Neural crest cell (in vitro differentiated cells): ENCODE results near the gene MAGI2. TPM values are rescaled to one million over a fixed set of nuclear protein-coding genes. Genes with fewer than 3 reads are reported as not detected.

Experiments
- DNase-seq: peaks from one replicate; pipeline ENCODE4 v3.0.0; 2021; ENCODE audit warnings: low read depth, mixed read lengths, low spot score
- H3K27ac Mint-ChIP-seq: one replicate; pipeline ENCODE4 v1.8.0; 2021; ENCODE audit warnings: mild to moderate bottlenecking, mixed read lengths; ENCODE audit not compliant: unreplicated experiment
- H3K27me3 Mint-ChIP-seq: 2 replicates; pipeline ENCODE4 v1.8.0; 2021; ENCODE audit warnings: low read depth, mild to moderate bottlenecking, mixed read lengths
- H3K36me3 Mint-ChIP-seq: 2 replicates; pipeline ENCODE4 v1.8.0; 2021; ENCODE audit warnings: low read depth, mild to moderate bottlenecking, mixed read lengths
- H3K4me1 Mint-ChIP-seq: 2 replicates; pipeline ENCODE4 v1.8.0; 2021; ENCODE audit warnings: mixed read lengths
- H3K4me3 Mint-ChIP-seq: one replicate; pipeline ENCODE4 v1.8.0; 2021; ENCODE audit warnings: mild to moderate bottlenecking, mixed read lengths
- H3K9me3 Mint-ChIP-seq: 2 replicates; pipeline ENCODE4 v1.8.0; 2021; ENCODE audit warnings: mixed read lengths
- total RNA-seq: library from RNA; stranded (reverse); gene quantifications from 2 replicates; pipeline ENCODE4 v1.2.1, GENCODE V29; 2021
- TF ChIP-seq, protein P1 (sequence below): fragments of 200-600 bp; sonication (generic); conservative IDR thresholded peaks from 2 replicates; pipeline ENCODE4 v1.5.0; 2021; ENCODE audit warnings: antibody characterized with exemption, mild to moderate bottlenecking

MAGI2 gene
- total RNA-seq, 1 donor from 2014 or later, result 10.0 TPM

DNA sequence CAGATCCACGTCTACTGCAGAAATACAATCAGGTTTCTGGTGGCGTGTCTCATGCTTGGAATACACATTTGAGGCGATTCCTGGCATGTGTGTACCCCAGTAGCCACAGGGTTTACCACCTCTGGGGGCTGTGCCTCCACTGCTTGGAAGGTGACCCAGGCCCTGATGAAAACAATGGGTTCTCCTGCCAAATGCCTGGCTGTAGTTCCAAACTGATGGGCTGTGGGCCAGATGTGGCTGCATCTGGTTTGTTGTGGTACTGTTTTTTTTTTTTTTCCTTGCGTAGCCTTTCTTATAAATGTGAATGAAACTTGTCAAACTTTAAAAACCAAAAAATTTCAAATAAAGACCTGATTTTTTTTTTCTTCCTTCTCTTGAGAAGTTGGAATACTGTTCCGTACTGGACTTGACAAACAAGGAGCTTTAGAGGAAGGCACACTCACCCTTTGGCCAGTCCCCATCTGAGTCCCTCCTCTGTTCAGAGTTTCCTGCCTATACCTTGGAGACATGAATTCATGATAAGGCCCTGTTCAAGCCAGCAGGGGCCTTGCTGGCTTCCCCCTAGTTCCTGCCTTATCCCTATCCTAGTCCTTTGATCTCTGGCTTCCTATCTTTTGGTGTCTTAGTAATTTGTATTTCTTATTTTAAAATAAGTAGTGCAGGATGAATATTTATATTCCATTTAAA is 1437.8 kb downstream of the MAGI2 start:
- TF ChIP-seq, protein P1, sequence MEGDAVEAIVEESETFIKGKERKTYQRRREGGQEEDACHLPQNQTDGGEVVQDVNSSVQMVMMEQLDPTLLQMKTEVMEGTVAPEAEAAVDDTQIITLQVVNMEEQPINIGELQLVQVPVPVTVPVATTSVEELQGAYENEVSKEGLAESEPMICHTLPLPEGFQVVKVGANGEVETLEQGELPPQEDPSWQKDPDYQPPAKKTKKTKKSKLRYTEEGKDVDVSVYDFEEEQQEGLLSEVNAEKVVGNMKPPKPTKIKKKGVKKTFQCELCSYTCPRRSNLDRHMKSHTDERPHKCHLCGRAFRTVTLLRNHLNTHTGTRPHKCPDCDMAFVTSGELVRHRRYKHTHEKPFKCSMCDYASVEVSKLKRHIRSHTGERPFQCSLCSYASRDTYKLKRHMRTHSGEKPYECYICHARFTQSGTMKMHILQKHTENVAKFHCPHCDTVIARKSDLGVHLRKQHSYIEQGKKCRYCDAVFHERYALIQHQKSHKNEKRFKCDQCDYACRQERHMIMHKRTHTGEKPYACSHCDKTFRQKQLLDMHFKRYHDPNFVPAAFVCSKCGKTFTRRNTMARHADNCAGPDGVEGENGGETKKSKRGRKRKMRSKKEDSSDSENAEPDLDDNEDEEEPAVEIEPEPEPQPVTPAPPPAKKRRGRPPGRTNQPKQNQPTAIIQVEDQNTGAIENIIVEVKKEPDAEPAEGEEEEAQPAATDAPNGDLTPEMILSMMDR, result no peak
- Mint-ChIP-seq H3K9me3 (no peaks in the 10 kb centered on the region), H3K4me1 (peaks cover 29% of the 10 kb centered on the region), H3K27me3 (peaks cover 7% of the 10 kb centered on the region), H3K36me3 (no peaks in the 10 kb centered on the region), H3K4me3 (no peak overlapping the region), H3K27ac (no peak overlapping the region)
- no peak for DNase-seq

DNA sequence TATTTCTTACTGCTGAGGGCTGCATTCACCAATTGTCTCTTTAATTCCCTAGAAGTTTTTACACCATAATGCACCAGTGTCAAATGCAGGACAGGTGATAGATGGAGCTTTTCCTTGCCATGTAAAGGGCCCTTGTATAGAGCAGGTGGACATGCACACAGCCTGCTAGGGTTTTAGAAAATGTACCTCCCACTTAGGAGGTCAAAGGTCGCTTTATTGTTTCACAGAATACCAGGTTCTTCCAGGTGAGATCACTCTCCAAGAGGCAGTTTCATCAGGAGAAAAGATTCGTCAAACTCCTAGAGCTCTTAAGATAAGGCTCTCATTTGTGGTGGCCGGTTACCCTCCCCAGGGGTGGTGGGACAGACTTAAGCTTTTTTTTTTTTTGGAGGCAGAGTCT is 1439.1 kb downstream of the MAGI2 start:
- H3K27me3 Mint-ChIP-seq, result peaks cover 7% of the 10 kb centered on the region
- peaks cover 25% of the 10 kb centered on the region for H3K4me1 Mint-ChIP-seq
- H3K27ac Mint-ChIP-seq, result no peak overlapping the region
- no peaks in the 10 kb centered on the region for H3K9me3 Mint-ChIP-seq
- H3K36me3 Mint-ChIP-seq, result no peaks in the 10 kb centered on the region
- DNase-seq, result no peak
- no peak overlapping the region for H3K4me3 Mint-ChIP-seq
- TF ChIP-seq, protein P1, result no peak

- peaks cover 18% of the 10 kb centered on the region for H3K4me1 Mint-ChIP-seq
- H3K27me3 Mint-ChIP-seq, result peaks cover 7% of the 10 kb centered on the region
- no peak overlapping the region for H3K4me3 Mint-ChIP-seq
- no peak for DNase-seq
- no peaks in the 10 kb centered on the region for H3K9me3 Mint-ChIP-seq
- TF ChIP-seq, protein P1, result no peak
- H3K27ac Mint-ChIP-seq, result peak overlapping the region; percentile 1
- no peaks in the 10 kb centered on the region for H3K36me3 Mint-ChIP-seq
Observed at GRCh38 chr7:78013386-78013785, 1440.1 kb downstream of the MAGI2 start.

- TF ChIP-seq, protein P1, result no peak
- Mint-ChIP-seq H3K27me3 (peaks cover 7% of the 10 kb centered on the region), H3K4me3 (no peak overlapping the region), H3K4me1 (peaks cover 5% of the 10 kb centered on the region), H3K36me3 (no peaks in the 10 kb centered on the region), H3K27ac (no peak overlapping the region), H3K9me3 (no peaks in the 10 kb centered on the region)
- no peak for DNase-seq
Observed at GRCh38 chr7:78011642-78012041, 1441.8 kb downstream of the MAGI2 start.

DNA sequence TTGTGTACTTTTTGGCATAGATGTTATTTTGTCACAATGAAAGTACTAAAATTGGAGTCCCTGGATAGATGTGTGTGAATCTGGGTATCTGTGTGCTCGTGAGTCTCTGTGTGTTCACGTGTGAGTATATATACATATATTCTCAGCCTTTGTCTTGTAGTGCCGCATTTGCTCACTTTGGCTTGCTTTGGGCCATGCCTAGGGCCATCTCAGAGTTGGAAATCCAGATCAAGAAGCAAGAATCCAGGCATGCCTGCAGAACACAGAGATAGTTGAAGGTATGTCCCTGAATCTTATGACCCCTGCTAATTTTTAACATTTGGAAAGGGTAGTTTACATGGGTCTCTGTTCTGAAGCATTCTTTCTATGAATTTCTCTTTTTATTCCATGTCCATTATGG is 1446.2 kb downstream of the MAGI2 start:
- H3K4me3 Mint-ChIP-seq, result no peak overlapping the region
- TF ChIP-seq, protein P1, result no peak
- no peaks in the 10 kb centered on the region for H3K9me3 Mint-ChIP-seq
- no peaks in the 10 kb centered on the region for H3K4me1 Mint-ChIP-seq
- no peak for DNase-seq
- H3K27ac Mint-ChIP-seq, result no peak overlapping the region
- H3K27me3 Mint-ChIP-seq, result no peaks in the 10 kb centered on the region
- no peaks in the 10 kb centered on the region for H3K36me3 Mint-ChIP-seq
